ENCODE measurements around the gene PPP1R2.

PPP1R2 gene

GRCh38 chr3:195532345-195532744, 10.8 kb downstream of the PPP1R2 start:
- Histone ChIP-seq H3K79me2 (peaks cover 15% of the 10 kb centered on the region), H3K9me3 (ENCODE audit: control insufficient read depth, low read length) (no peaks in the 10 kb centered on the region), H3K9ac (no peak overlapping the region), H3K27ac (no peak overlapping the region), H2AFZ (no peak overlapping the region), H3K27me3 (ENCODE audit: control insufficient read depth, insufficient read depth, low read length) (no peaks in the 10 kb centered on the region), H3K4me3 (ENCODE audit: low read depth, low read length) (no peak overlapping the region), H3K4me2 (ENCODE audit: low read length) (no peak overlapping the region), H3K36me3 (ENCODE audit: control insufficient read depth, insufficient read depth, low read length) (no peaks in the 10 kb centered on the region), H3K4me1 (peaks cover 3% of the 10 kb centered on the region)
- no peak for TF ChIP-seq CTCF (IDR thresholded peaks at IDR 0.05)

GRCh38 chr3:195531683-195532082, 11.4 kb downstream of the PPP1R2 start:
- TF ChIP-seq CTCF (IDR thresholded peaks at IDR 0.05): no peak
- no peaks in the 10 kb centered on the region for H3K9me3 ChIP-seq (ENCODE audit: control insufficient read depth, low read length)
- H3K4me3 ChIP-seq (ENCODE audit: low read depth, low read length): no peak overlapping the region
- no peak overlapping the region for H3K27ac ChIP-seq
- H3K79me2 ChIP-seq: peaks cover 15% of the 10 kb centered on the region
- H3K9ac ChIP-seq: no peak overlapping the region
- no peak overlapping the region for H2AFZ ChIP-seq
- H3K36me3 ChIP-seq (ENCODE audit: control insufficient read depth, insufficient read depth, low read length): no peaks in the 10 kb centered on the region
- H3K4me2 ChIP-seq (ENCODE audit: low read length): no peak overlapping the region
- peaks cover 3% of the 10 kb centered on the region for H3K4me1 ChIP-seq
- no peaks in the 10 kb centered on the region for H3K27me3 ChIP-seq (ENCODE audit: control insufficient read depth, insufficient read depth, low read length)

DNA sequence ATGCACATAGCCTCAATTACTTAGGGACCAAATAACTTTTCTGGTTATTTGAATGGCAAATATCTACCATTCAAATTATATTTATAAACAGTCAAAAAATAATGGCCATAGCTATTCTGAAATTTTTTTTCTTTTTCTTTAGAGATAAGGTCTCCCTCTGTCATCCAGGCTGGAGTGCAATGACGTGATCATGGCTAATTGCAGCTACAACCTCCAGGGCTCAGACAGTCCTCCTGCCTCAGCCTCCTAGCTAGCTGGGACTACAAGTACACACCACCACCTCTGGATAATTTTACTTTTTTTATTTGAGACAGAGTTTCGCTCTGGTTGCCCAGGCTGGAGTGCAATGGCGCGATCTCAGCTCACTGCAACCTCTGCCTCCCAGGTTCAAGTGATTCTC, 16.6 kb downstream of the PPP1R2 start:
- Histone ChIP-seq H3K9ac (no peak overlapping the region), H3K27ac (no peak overlapping the region), H3K4me1 (no peaks in the 10 kb centered on the region), H3K27me3 (ENCODE audit: control insufficient read depth, insufficient read depth, low read length) (no peaks in the 10 kb centered on the region), H3K9me3 (ENCODE audit: control insufficient read depth, low read length) (no peaks in the 10 kb centered on the region), H3K4me2 (ENCODE audit: low read length) (no peak overlapping the region), H3K36me3 (ENCODE audit: control insufficient read depth, insufficient read depth, low read length) (no peaks in the 10 kb centered on the region), H3K79me2 (peaks cover 3% of the 10 kb centered on the region), H3K4me3 (ENCODE audit: low read depth, low read length) (no peak overlapping the region), H2AFZ (no peak overlapping the region)
- TF ChIP-seq CTCF (IDR thresholded peaks at IDR 0.05): no peak

GRCh38 chr3:195524171-195524896, 18.8 kb downstream of the PPP1R2 start:
- Histone ChIP-seq H2AFZ (no peak overlapping the region), H3K4me3 (ENCODE audit: low read depth, low read length) (no peak overlapping the region), H3K79me2 (peaks cover 3% of the 10 kb centered on the region), H3K4me1 (no peaks in the 10 kb centered on the region), H3K36me3 (ENCODE audit: control insufficient read depth, insufficient read depth, low read length) (no peaks in the 10 kb centered on the region), H3K4me2 (ENCODE audit: low read length) (no peak overlapping the region), H3K27ac (no peak overlapping the region), H3K9ac (no peak overlapping the region), H3K9me3 (ENCODE audit: control insufficient read depth, low read length) (no peaks in the 10 kb centered on the region), H3K27me3 (ENCODE audit: control insufficient read depth, insufficient read depth, low read length) (no peaks in the 10 kb centered on the region)
- TF ChIP-seq CTCF (IDR thresholded peaks at IDR 0.05): no peak

Measured in parathyroid adenoma (tissue), 2 donors.